B cell (primary cell): Measurements from ENCODE around the gene RIMBP2.

Source experiments
- EZH2 ChIP-seq: IDR thresholded peaks from 2 replicates; pipeline ENCODE4 v1.6.1; 2012; ENCODE audit warnings: borderline replicate concordance, low read depth, mild to moderate bottlenecking, moderate library complexity, low read length; ENCODE audit not compliant: insufficient read depth, poor library complexity, severe bottlenecking
- TF ChIP-seq, protein P1 (sequence below): fragments of 200-600 bp; IDR thresholded peaks from one replicate; pipeline ENCODE4 v1.8.0; 2022; ENCODE audit warnings: antibody characterized with exemption, mild to moderate bottlenecking

DNA sequence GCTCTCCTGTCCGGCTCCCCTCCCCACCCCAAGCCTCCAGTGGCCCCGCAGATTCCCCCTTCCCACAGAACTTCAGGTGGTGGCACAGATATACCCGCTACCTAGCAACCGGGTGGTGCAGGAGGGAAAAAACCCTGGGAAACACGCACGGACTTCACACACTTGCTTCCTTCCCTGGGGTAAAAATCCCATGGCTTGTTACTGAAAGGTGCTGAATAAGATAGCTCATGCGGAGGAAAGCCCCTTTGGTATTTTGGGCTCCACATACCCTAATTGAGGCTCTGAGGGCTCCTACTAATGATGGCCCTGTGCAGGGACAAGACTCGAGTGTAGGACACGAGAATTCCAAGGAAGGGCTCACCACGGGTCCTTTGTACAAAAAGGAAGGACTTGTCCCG lies 869 bp upstream of the RIMBP2 start:
- TF ChIP-seq, protein P1, sequence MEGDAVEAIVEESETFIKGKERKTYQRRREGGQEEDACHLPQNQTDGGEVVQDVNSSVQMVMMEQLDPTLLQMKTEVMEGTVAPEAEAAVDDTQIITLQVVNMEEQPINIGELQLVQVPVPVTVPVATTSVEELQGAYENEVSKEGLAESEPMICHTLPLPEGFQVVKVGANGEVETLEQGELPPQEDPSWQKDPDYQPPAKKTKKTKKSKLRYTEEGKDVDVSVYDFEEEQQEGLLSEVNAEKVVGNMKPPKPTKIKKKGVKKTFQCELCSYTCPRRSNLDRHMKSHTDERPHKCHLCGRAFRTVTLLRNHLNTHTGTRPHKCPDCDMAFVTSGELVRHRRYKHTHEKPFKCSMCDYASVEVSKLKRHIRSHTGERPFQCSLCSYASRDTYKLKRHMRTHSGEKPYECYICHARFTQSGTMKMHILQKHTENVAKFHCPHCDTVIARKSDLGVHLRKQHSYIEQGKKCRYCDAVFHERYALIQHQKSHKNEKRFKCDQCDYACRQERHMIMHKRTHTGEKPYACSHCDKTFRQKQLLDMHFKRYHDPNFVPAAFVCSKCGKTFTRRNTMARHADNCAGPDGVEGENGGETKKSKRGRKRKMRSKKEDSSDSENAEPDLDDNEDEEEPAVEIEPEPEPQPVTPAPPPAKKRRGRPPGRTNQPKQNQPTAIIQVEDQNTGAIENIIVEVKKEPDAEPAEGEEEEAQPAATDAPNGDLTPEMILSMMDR = no peak
- TF ChIP-seq EZH2 = no peak
